HEK293T (cell line): ENCODE data around the gene BEST1.

Experiments
- ARNT ChIP-seq: fragments of 450-650 bp; IDR thresholded peaks from 2 replicates; pipeline ENCODE4 v1.6.1; 2017; ENCODE audit warnings: mild to moderate bottlenecking
- BHLHE40 ChIP-seq: fragments of 450-650 bp; IDR thresholded peaks from 2 replicates; pipeline ENCODE4 v1.6.1; 2016; ENCODE audit warnings: mild to moderate bottlenecking, moderate library complexity, borderline replicate concordance
- ELF4 ChIP-seq: fragments of 450-650 bp; IDR thresholded peaks from 2 replicates; pipeline ENCODE4 v1.6.1; 2017; ENCODE audit warnings: antibody characterized with exemption
- FOXK2 ChIP-seq: fragments of 450-650 bp; IDR thresholded peaks from 2 replicates; pipeline ENCODE4 v1.6.1; 2016; ENCODE audit warnings: mild to moderate bottlenecking
- FOXM1 ChIP-seq: fragments of 450-650 bp; IDR thresholded peaks from 2 replicates; pipeline ENCODE4 v1.6.1; 2017; ENCODE audit warnings: mild to moderate bottlenecking, borderline replicate concordance
- SP1 ChIP-seq: fragments of 450-650 bp; IDR thresholded peaks from 2 replicates; pipeline ENCODE4 v1.6.1; 2017

DNA sequence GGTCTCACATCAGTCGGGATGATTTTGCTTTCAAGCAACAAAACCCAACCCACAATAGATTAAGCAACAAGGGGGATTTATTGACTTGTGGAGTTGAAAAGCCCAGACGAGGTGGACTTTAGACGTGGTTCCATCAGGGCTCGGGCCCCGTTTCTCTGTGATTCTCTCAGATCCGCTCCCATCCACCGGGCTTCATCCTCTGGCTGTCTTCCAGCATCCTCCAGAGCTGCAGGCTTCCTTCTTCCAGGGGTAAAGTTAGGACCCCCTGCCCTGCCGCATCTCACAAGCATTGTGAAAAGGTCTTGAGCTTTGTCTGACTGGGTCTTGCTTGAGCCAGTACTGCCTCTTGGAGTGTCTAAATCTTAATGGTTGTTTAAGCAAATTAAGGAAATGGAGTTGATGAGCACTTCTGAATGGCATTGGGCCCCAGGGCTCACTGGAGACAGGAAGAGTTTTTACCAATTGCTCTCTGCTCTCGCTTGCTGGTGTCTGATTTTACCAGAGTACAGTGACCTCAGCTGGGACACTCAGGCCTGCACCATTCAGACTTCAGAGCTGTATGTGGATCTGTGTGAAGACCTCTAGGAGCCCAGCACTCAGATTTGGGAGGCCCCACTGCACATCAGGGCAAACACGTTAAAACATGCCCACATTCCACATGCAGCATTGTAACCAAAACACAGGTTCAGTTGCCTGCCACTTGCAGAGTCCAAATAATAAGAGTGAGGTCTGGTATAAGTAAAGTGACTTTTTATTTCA is 30.8 kb downstream of the BEST1 start:
- TF ChIP-seq ARNT (no peak), BHLHE40 (no peak), SP1 (no peak), FOXM1 (no peak), ELF4 (no peak), FOXK2 (no peak)
